ENCODE measurements around the gene HDAC4.

HDAC4 gene

DNA sequence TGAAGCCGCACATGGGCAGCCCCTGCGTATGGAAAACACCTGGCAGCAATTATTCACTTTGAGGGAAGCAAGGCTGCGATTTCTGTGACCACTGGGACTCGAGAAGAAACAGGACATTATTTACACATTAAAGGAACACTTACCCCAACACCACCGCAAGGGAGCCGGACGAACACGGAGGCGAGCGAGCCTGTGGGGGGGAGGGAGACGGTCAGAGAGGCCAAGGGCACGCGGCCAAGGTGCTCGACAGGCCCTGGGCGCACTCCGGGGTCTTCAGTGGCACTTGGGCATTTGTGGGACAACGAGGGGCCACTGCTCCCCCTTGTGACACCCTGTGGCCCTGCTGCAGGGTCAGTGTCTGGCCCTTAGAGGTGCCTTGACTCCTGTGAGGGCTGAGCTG, 306.0 kb downstream of the HDAC4 start:
- DNase-seq = no peak

DNA sequence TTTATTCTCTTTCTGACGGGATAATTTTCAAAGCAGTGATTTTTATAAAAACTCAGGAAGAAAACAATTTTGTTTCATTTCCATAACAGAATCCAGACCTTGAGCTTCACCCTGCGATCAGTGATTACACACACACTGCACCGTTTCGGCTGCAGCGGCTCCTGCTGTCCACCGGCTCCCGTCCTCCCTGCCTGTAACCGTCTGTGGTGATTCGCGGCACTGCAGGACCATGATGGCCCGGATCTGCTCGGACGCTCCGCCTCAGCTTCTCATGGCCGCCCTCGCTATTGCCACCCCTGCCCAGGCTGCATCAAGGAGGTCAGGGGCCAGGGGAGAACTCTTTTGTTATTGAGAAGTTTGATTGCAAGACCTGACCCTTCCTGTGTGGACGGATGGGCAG, 306.9 kb downstream of the HDAC4 start:
- DNase-seq = no peak

DNA sequence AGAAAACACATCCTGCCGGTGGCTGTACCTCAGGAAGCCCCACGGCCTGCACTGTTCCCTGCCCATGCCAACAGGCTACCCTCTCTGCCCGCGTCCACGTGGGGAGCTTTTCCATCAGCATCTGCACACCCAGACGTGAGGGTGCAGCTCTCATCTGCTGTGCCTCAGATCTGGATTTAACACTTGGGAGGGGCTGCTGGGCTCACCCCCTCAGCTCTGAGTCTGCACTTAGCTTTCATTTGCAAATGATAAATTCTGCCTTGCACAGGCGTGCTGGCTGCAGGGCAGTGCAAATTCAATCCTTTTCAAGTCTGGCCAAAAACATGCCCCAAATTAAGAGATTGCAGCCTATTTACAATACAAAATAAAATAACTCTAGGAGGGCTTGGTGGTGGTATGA, 307.3 kb downstream of the HDAC4 start:
- DNase-seq = no peak

DNA sequence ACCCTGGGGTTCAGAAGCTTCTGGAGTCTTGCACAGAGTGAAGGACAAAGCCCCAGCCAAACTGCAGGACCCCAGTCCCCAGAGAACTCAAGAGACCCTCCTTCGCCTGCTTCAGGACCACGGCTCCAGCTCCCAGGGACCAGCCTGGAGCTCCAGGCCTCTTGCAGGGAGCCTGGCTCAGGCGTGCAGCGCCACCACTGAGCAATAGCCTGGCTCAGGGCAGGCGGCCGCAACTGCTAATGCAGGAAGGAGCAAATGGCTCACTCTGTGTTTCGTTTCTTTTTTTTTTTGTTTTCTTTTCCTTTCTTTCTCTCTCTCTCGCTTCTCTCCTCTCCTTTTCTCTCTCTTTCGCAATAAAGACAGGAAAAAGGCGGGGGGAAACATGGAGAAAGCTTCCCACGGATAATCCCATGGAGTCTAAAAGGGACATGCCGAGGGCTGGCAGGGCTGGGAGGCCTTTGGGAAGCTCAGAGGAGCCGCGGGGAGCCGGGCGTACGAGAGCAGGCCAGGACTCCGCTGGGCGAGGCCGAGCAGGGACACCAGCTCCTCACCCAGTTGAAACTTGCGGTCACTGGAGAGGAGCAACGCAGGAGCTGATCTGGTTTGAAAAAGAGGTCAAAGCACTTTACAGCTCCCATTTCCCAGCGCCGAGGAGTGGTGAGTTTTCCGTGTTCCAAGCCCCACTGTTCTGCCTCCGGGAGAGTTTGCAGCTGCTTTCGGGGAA, 308.1 kb downstream of the HDAC4 start:
- no peak for DNase-seq

DNA sequence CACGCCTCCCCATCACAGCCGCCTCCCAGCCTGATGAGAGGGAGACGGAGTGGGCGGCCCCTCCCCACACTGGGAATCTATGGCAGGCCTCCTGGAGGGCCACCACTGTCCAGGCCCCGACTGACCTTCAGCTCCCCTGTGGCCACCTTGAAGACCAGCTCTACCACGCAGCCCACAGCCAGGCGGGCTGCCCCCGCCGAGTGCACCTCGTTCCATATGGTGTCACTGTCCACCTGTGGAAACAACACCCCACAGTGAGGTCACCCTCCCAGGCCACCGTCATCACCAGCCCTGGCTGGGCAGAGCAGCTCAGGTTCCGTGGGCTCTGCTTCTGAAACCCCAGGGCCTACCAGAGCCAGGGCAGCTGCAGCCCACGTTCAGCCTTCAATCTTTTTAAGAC, 310.9 kb downstream of the HDAC4 start:
- no peak for DNase-seq

DNA sequence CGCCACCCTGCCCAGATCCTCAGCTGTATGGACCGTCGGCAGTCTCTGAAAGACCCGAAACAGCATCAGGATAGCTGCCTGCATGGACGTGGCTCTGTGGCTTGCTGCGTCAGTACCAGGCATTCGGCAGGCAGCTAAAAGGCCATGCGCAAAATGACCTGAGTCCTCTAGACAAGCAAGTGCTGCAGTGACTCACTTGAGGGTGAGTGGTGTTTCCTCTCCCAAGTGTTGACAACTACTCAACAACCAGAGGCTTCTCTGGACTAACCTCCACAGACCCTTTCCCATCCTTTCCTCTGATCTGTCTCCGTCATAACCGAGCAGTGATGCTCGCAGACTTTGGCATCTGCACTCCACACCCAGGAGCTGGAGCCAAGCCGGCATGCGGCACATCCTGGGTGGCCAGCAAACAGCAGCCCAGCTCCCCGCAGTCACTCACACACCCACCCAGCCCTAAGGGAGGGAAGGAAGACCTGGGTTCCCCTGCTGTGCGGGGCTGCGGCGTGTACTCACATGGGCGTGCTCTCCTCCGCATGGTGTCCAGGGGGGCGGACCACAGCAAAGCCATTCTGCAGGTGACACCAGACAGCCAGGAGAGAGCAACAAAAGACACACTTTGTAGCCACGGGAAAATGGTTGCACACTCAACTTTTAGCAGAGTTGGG, 313.6 kb downstream of the HDAC4 start:
- no peak for DNase-seq

DNA sequence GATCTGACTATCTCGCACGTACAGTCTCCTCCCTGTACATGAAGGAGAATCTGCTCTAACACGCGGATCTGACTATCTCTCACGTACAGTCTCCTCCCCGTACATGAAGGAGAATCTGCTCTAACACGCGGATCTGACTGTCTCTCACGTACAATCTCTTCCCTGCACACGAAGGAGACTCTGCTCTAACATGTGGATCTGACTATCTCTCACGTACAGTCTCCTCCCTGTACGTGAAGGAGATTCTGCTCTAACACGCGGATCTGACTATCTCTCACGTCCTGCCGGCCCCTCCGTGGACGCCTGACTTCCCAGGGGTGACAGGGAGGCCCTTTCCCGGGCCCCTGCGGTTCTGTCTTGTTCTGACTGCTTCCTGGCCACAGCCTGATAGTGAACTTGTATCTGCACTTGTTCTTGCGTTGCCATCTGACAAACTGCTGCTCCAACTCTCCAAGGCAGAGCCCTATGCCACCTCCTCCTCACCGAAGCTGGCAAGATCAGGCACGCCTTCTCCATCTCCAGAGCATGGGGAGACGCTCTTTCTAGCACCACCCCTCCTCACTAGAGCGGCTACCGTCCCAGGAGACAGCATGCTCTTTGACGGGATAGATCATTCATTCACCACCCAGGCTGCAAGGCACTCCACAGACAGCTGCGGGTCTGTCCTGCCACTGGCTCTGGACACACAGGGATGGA, 314.3 kb downstream of the HDAC4 start:
- DNase-seq = no peak

DNA sequence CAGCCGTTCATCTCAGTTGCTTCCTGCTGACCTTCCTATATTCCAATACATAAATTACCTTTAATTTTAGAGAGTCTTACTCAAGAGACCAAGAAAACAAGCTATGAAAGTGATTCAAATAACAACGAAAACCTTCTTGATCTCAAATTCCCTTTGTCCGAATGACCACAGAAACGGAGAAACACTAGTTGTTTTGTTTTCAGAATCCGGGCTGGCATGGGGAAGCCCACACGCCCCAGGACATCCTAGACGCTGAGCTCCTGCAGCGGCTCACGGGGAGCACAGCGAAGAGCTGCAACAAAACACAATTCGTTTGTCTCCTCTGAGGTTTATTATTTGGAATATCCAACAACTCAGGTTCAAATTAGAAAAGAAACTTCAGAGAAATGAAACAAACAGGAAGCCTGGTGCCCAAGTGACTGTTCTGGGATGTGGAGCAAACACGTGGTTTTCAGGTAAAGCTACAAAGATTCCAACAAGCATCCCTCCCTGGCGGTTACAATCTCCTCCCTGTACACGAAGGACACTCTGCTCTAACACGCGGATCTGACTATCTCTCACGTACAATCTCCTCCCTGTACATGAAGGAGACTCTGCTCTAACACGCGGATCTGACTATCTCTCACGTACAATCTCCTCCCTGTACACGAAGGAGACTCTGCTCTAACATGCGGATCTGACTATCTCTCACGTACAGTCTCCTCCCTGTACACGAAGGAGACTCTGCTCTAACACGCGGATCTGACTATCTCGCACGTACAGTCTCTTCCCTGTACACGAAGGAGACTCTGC, 315.4 kb downstream of the HDAC4 start:
- DNase-seq = no peak

DNA sequence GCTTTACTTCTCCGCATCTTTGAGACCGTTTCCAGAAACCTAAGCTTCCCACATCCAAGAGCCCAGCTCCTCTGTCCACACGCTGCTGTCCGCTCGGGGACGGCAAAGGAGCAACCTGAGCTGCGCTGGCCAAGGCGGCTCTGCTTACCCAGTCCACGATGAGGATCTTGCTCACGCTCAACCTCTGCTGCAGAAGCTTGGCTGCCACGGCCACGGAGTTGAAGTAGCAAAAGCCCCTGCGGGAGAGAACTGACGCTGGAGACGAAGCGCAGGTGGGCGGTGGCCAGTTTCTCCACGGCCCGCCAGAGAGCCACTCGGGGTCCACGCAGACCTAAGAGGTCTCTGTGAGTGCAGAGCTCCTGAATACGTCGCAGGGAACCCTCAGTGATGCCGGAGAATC, 316.8 kb downstream of the HDAC4 start:
- no peak for DNase-seq

DNA sequence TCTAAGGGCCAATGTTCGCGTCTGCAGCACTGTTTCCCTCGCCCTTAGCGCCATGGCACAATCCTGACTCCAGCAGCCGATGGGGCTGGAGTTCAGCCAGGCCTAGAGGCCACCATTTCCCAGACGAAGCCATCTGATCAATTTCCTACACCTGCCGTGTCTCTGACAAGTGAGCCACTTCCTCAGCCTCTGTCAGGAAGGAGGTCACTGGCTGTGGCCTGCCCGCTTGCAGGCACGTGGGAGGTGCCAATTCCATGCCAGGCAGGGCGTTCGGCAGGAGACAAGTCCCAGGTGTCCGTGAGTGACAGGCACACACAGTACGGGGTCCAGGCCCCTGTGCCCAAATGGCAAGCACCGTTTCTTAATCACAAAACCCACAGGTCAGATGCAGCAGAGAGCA, 318.4 kb downstream of the HDAC4 start:
- DNase-seq = no peak

DNA sequence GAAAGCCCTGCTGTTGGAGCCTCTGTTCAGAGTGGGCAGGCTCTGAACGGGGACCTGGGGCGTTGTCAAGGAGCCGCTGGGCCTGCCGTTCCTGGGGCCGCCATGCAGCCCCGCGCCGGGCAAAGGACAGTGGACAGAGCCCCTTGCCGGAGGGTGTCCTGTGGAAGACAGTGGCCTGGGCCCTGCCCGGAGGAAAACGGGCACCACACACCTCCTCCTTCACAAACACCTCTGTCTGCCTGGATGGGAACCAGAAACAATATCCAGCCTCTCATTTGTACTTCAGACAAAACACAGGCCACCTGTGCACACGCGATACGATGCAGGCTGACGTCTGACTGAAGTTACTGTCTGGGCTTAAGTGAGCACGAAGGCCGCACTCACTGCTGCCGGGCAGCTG, 319.2 kb downstream of the HDAC4 start:
- DNase-seq = no peak

DNA sequence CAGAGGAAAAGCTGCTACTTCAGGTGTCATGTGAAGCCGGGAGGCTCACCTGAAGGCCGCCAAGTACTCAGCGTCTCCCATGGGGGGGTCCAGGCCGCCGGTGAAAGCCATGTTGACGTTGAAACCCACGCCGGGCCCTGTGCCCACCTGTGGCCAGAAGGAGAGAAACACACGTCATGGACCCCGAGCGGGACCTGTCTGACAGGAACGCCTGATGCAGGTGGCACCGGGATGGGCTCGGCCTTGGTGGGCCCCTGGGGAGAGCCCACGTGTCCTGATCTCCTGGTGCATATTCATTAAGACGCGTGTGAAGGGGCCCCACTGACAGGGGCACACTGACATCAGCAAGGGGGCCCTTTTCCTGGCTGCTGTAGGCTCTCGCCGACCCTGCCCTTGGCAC, 319.8 kb downstream of the HDAC4 start:
- DNase-seq = no peak

DNA sequence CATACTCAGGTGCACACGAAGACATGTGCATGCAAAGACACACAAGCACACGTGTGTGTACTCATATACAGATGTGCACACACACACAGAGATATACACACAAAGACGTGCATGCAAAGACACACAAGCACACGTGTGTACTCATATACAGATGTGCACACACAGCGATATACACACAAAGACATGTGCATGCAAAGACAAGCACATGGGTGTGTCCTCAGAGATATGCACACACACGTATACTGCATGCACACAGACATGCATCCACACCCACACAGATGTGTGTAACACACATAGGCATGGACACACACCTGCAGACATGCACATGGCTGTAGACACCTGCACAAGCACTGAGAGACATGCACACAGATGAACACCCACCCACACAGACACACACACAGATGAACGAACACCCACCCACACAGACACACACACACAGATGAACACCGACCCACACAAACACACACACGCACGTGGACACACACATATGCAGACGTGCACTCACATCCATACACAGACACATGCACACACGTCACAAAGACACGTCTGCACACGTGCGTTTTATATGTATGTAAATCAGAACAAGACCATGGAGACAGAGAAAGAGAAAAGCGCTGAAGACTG, 321.0 kb downstream of the HDAC4 start:
- DNase-seq = no peak

DNA sequence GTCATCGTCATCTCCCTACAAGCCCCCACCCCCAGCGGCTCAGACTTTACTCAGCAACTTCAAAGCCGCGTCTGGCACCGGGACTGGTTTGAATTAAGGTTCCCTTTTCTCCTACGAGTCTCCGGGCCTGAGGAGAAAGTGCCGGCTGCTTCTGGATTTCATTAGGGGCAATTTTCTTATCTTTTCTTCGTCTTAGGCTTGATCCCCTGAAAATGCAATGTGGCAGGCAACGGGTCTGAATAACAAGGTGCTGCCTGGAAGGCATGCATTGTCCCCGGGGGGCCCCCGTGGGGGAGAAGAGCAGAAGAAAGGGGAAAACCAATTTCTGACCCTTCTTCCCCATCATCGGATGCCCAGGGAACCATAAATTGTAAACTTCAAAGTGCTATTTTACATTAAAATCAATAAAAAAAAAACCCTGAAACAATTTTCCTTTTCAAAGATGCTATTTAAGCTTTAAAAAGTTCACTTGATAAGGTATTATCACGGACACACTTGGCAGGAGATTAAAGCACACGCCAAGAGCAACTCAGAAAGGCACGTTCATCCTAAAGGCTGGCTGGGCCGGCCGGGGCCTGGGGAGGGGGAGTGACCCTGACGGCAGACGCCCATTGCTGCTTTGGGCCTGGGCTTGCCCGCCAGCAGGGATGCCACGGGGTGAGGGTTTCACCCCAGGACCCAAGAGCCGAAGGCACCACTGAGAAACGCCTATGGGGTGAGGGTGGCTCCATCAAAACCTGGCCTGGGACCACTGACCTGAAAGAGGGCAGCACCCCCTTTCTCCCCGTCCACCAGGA, 322.5 kb downstream of the HDAC4 start:
- DNase-seq = no peak

DNA sequence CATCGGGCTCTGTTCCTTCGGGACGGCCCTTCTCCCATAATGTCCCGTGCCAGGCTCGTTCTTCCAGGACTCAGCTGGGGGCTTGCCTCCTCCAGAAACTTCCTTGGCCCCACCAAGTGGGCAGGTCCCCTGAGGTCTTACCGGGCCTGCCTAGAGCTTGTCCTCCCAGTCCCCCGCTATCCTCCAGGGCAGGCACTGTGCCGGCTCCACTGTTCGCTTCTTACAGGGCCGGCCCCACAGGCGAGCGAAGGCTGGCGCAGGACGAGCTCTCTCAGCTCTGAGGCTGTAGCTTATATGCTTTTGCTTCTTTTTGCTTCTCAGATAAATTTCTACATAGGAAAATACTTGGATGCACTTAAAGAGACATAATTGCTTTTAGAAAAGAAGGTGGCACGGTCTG, 323.6 kb downstream of the HDAC4 start:
- no peak for DNase-seq

DNA sequence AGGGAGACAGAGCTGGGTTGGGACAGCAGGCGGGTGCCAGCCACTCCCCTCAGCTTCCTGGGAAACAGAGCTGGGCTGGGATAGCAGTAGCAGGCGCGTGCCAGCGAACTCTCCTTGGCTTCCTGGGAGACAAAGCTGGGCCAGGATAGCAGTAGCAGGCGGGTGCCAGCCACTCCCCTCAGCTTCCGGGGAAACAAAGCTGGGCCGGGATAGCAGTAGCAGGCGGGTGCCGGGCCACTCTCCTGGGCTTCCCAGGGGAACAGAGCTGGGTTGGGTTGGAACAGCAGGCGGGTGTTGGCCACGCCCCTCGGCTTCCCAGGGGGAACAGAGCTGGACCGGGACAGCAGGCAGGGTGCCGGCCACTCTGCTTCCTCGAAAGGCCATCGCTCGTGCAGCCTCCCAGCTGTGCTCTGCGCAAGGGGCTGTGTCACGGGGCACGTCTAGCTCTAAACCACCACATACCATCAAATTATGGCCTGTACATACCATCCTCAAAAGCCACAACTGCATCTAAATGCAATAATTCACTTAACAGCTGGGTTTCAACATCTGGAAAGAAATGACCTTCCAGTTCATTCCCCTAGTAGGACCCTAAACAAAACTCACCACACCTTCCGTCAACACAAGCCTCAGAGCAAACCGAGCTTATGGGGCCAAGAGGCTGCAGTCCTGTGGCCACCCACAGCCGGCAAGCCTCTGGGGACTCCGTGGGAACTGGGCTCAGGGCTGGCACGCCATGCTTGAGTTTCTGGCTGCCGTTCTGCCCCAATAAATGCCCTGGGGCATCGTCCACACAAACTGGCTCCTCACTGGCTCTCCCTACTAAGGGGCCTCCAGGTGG, 324.7 kb downstream of the HDAC4 start:
- no peak for DNase-seq

DNA sequence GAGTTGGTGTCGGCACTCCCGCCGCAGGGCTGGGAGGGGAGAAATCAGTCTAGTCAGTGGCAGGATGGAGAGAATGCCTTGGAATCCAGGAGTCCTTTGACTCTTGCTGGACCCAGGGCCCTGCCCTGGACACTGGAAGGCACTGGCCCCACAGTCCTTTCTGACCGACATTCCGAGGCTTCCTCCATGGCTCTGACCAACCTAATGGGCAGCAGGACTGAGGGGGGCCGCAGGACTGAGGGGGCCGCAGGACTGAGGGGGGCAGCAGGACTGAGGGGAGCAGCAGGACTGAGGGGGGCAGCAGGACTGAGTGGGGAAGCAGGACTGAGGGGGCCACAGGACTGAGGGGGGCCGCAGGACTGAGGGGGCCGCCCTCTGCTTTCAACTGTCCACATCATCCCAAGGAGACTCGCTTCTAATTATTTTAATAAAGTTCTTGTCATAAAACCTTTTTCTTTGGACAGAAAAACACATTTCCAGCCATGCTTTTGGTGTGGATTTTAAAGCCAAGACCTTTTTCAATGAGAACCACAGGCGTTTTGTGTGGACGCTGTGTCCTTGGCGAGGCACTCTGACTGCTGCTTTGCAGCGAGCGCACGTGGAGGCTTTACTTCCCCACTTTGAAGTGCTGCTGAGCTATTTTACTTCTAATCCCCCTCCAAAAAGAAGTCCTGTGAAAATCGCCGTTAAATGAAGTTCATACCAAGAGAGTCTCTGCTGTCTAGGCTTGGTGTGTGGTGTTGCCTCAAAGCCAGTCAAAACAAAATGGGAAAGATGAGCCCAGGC, 326.9 kb downstream of the HDAC4 start:
- DNase-seq = no peak

DNA sequence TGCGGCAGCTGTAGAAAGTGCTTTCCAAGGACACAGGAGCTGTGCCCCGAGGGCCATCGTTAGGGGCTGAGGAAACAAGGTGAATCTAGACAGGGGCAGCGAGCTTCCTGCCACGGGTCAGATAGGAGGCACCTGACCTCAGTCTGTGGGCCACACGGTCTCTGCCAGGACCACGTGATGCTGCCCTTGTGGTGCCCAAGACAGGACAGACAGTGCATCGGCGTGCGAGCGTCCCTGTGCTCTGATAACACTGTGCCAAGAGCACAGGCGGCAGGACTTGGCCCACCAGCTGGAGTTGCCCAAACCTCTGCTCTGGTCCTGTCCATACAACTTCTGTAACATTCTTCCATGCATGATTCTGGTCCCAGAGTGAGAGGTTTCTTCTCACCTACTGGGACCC, 327.6 kb downstream of the HDAC4 start:
- DNase-seq = no peak

DNA sequence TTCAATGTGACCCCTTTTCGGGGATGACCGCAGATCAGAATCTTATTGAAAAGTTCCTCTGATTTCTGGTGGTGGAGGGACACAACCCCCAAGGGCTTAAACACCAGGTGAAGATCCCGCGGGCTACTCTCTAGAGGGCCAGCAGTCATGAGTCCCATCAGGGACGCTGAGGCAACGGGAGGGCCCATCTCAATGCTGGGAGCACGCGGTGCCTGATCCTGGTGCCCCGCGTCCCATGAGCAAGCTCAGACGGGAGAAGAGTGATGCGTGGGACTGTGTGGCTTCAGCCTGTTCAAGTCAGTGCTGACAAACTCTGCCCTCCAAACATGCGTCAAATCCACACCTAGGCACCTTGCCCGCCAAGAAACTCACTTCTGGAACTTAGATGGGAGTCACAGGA, 328.0 kb downstream of the HDAC4 start:
- no peak for DNase-seq

DNA sequence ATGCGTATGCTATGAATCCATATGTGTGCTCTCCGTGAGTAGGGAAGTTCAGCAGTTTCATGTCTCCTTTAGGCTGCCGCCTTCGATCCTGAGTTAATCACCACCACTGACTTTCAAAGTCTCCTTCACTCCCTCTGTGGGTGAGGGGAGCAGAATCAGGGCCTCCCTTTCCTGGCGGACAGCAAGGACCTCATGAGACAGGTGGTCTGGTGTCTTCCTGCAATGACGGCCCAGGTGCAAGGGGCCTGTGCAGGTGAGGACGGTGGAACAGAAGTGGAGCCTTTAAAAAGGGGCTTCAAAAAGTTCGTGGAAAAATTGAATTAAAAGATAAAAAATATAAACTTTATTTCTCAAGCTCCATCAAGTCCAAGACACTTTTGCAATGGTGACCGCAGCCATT, 330.4 kb downstream of the HDAC4 start:
- DNase-seq = no peak

All from Kasumi-1 (cell line).